Measurements from ENCODE around the gene SLC6A12.
A peak's percentile ranks its signal among the peaks of the same experiment; 100 is the strongest.

SLC6A12 gene

DNA sequence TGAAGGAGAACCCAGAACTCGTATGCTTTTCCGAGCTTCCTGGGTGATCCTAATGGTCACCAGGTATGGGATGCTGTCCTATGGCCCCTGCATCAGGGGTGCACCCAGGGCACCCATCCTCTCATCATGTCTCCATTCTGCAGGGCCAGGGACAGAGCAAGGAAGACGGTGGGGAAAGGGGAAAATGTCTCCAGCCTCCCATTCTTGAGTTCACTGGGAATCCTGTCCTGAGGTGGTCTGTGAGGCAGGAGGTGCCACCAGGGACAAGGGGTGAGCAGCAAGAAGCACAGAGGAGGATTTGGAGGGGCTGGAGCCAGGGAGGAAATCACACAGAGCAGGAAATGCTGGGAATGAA, 14.9 kb upstream of the SLC6A12 start:
- H3K27me3 Mint-ChIP-seq (ENCODE audit: low read depth) = no peaks in the 10 kb centered on the region

DNA sequence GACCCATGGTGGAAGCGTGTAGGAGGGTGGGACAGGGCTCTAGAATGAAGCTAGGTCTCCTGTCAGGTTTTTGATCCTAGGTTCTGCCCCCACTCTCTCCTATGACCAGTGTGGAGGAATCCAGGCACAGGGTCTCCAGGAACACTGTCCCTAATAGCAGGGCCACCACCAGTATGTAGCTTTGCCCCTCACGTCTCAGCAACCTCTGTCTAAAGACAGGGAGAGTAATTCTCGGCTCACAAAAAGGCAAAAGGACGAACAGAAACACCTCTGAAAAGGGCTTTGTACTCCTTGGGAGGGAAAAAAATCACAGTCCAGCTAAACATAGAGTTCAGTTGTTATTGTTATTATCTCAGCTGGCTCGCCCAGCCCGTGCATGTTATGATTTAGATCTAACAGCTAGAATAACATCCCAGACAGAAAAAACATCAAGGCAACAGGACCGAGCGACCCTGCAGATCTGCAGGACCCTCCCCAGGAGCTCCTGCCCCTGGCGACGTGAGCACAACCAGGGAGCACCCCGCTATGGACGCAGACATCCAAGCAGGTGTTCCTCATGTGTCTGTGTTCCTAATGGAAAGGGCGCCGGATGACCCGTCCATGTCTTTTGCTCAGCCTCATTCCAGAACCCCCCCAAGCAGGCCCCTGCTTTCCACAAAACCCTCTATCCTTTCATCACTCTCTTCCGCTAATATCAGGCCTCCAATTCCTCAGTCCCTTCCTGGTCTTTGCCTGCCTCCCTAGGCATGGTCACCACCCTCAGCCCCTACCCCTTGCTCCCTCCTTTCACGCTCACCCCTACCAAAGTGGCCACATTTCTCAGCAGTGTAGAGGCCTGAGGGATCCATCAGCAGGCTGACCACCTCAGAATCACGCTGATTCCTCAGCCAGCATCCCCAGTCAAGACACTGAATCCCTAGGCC, 14.2 kb upstream of the SLC6A12 start:
- Mint-ChIP-seq H3K9me3 (no peaks in the 10 kb centered on the region), H3K4me3 (no peak overlapping the region), H3K36me3 (ENCODE audit: low read depth) (no peaks in the 10 kb centered on the region), H3K27ac (no peak overlapping the region), H3K4me1 (ENCODE audit: low read depth) (no peaks in the 10 kb centered on the region), H3K27me3 (ENCODE audit: low read depth) (no peaks in the 10 kb centered on the region)
- DNase-seq (ENCODE audit: low spot score) = no peak

More for the DNA sequence above, 14.9 kb upstream of the SLC6A12 start:
- Mint-ChIP-seq H3K36me3 (ENCODE audit: low read depth) (no peaks in the 10 kb centered on the region), H3K9me3 (no peaks in the 10 kb centered on the region), H3K4me3 (no peak overlapping the region), H3K4me1 (ENCODE audit: low read depth) (no peaks in the 10 kb centered on the region), H3K27ac (no peak overlapping the region)
- DNase-seq (ENCODE audit: low spot score) = no peak

DNA sequence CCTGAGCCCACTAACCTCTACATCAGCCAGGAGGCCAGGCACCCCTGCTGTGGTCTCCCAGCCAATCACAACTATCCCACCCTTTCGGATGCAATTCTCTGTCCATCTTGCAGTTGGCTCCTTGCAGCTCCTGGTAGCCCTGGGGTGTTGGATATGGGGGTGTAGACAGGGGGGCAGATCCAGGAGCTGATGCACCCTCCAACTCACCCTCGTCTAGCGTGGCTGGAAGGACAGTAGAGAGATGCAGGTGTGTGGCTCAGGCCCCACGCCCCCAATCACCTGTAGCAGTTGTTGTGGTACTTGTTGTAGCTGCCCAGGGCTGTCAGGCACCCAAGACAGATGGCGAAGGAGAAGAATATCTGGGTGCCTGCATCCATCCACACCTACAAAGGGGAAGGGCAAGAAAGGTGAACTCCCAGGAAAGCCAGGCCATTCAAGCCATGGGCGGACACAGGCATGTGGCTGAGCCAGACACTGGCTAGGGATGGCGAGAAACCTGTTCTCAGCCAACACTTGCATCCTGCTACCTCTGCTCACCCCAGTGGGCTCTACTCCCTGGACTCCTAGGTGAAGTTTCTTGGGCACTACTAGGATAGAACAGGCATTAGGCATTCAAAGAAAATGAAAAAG, 13.4 kb upstream of the SLC6A12 start:
- Mint-ChIP-seq H3K4me1 (ENCODE audit: low read depth) (no peaks in the 10 kb centered on the region), H3K9me3 (no peaks in the 10 kb centered on the region), H3K36me3 (ENCODE audit: low read depth) (no peaks in the 10 kb centered on the region), H3K4me3 (no peak overlapping the region), H3K27me3 (ENCODE audit: low read depth) (no peaks in the 10 kb centered on the region), H3K27ac (no peak overlapping the region)
- DNase-seq (ENCODE audit: low spot score) = no peak

DNA sequence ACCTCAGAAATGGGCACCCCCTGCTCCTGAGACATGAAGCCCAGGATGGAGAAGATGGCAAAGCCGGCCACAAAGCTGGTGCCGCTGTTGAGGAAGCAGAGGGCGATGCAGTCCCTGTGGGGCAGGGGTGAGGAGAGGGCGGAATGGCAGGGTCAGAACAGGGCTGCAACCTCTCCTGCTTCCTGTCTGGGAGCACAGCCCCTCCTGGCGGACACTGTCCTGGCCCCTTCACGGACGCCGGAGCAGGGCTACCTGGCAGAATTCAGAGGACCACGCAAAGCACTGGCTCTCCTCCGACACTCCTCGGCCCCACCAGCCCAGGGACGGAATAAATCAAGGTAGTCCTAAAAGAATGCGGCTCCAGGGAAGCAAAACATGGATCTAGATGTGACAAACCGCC, 12.4 kb upstream of the SLC6A12 start:
- Mint-ChIP-seq H3K4me1 (ENCODE audit: low read depth) (no peaks in the 10 kb centered on the region), H3K27me3 (ENCODE audit: low read depth) (no peaks in the 10 kb centered on the region), H3K4me3 (no peak overlapping the region), H3K36me3 (ENCODE audit: low read depth) (no peaks in the 10 kb centered on the region), H3K27ac (no peak overlapping the region), H3K9me3 (no peaks in the 10 kb centered on the region)
- no peak for DNase-seq (ENCODE audit: low spot score)

DNA sequence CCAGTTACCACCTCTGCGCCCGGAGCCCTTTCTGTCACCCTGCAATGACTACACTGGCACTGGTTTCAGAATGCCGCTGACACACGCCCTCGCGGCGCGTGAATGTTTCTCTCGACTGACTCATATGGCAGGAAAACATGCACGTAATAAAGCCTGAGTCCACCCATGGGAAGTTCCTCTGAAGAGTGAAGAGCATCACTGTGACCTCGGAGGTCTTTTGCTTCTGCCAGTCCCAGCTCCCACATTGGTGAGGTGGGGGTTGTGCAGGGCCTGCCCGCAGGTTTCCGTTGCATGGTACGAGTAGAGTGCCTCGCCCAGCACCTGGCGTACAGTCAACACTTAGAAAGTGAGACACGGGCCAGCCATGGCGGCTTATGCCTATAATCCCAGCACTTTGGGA, 11.1 kb upstream of the SLC6A12 start:
- no peaks in the 10 kb centered on the region for H3K36me3 Mint-ChIP-seq (ENCODE audit: low read depth)
- H3K27me3 Mint-ChIP-seq (ENCODE audit: low read depth) = no peaks in the 10 kb centered on the region
- H3K4me3 Mint-ChIP-seq = no peak overlapping the region
- no peaks in the 10 kb centered on the region for H3K4me1 Mint-ChIP-seq (ENCODE audit: low read depth)
- no peak overlapping the region for H3K27ac Mint-ChIP-seq
- no peak for DNase-seq (ENCODE audit: low spot score)
- no peaks in the 10 kb centered on the region for H3K9me3 Mint-ChIP-seq

DNA sequence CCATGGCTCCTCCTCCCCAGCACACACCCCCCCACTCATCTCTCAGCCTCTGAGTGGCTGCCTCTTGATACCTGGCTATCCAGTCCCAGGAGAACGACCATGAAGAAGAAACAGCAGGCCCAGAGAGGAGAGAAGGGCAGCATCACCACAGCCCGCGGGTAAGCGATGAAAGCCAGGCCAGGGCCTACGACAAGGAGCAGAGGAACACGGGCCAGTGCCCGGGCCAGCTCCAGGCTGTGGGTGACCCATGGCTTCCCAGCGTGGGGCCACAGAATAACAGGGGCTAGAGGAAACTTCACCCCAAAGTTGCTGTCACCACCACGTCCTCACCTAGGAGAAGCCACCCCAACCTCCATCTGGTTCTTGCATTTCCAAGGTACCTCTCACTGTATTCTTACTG, 10.4 kb upstream of the SLC6A12 start:
- Mint-ChIP-seq H3K9me3 (no peaks in the 10 kb centered on the region), H3K4me3 (no peak overlapping the region), H3K36me3 (ENCODE audit: low read depth) (no peaks in the 10 kb centered on the region), H3K27me3 (ENCODE audit: low read depth) (no peaks in the 10 kb centered on the region), H3K4me1 (ENCODE audit: low read depth) (no peaks in the 10 kb centered on the region), H3K27ac (no peak overlapping the region)
- no peak for DNase-seq (ENCODE audit: low spot score)

DNA sequence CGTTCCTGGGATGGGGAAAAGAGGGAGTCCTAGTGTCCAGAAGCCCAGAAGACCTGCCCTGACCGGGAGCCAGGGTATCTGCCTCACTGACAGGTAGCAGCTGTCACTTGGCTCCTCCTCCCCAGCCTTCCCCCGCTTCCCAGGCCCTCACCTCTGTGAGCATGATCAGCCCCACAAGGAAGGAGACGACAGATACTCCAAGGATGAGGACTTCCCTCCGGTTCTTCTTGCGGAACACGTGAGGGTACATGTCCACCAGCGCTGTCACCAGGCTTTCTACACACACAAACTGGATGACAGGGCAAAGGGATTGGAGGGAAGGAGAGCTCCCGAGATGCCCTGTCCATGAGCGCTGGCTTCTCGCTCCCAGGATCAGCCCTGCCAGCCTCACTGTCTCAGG, 9.9 kb upstream of the SLC6A12 start:
- DNase-seq (ENCODE audit: low spot score) = no peak
- Mint-ChIP-seq H3K27ac (no peak overlapping the region), H3K4me1 (ENCODE audit: low read depth) (no peaks in the 10 kb centered on the region), H3K9me3 (no peaks in the 10 kb centered on the region), H3K36me3 (ENCODE audit: low read depth) (no peaks in the 10 kb centered on the region), H3K4me3 (no peak overlapping the region), H3K27me3 (ENCODE audit: low read depth) (no peaks in the 10 kb centered on the region)

DNA sequence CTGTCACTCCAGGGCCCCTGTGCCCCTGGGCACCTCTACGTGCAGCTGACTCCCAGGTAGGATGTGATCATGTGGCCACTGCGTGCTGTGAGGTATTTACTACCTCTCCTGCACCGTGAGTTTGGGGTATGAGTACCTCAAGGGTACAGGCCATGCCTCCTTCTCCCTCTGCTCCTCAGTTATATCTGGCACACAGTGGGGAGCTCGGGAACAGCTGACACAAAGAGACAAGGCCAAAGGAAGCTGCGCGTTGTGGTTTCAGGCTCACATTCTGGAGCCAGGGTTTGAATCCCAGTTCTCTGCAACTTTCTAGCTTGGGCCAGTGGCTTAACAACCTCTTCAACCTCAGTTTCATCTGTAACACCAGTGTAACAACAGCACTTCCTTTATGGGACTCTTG, 7.8 kb upstream of the SLC6A12 start:
- H3K9me3 Mint-ChIP-seq = no peaks in the 10 kb centered on the region
- H3K27me3 Mint-ChIP-seq (ENCODE audit: low read depth) = no peaks in the 10 kb centered on the region
- no peaks in the 10 kb centered on the region for H3K36me3 Mint-ChIP-seq (ENCODE audit: low read depth)

DNA sequence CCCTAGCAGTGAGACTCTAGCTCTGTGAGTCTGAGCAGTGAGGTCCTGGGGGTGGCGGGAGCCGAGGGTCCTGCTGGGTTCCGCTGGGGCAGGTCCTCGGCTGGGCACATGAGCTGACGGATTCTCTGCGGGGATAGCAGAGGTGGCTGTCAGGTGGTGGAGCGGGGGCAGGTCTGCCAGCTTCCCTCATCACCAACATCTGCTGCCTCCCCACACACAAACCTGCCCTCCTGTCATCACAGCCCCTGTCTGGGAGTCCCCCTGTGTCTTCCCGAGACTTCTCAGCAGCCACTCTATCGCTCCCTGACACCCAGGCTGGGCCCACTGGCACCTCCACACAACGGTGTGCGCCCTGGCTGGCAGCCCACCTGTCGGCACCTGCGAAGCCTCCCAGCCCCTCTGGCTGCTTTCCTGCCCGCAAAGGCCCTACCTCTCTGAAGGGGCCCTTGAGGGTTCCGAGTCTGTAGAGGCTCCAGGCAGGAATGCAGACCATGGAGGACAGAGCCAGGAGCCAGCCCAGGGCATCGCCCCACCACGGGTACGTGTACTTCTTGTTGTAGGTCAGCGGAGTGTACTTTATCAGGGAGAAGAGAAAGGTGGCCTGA, 7.1 kb upstream of the SLC6A12 start:
- DNase-seq (ENCODE audit: low spot score) = no peak
- no peak overlapping the region for H3K4me3 Mint-ChIP-seq
- H3K36me3 Mint-ChIP-seq (ENCODE audit: low read depth) = no peaks in the 10 kb centered on the region
- no peak overlapping the region for H3K27ac Mint-ChIP-seq
- no peaks in the 10 kb centered on the region for H3K4me1 Mint-ChIP-seq (ENCODE audit: low read depth)
- no peaks in the 10 kb centered on the region for H3K27me3 Mint-ChIP-seq (ENCODE audit: low read depth)
- H3K9me3 Mint-ChIP-seq = no peaks in the 10 kb centered on the region

More for the DNA sequence above, 7.8 kb upstream of the SLC6A12 start:
- no peaks in the 10 kb centered on the region for H3K4me1 Mint-ChIP-seq (ENCODE audit: low read depth)
- DNase-seq (ENCODE audit: low spot score) = no peak
- H3K27ac Mint-ChIP-seq = no peak overlapping the region
- H3K4me3 Mint-ChIP-seq = no peak overlapping the region

DNA sequence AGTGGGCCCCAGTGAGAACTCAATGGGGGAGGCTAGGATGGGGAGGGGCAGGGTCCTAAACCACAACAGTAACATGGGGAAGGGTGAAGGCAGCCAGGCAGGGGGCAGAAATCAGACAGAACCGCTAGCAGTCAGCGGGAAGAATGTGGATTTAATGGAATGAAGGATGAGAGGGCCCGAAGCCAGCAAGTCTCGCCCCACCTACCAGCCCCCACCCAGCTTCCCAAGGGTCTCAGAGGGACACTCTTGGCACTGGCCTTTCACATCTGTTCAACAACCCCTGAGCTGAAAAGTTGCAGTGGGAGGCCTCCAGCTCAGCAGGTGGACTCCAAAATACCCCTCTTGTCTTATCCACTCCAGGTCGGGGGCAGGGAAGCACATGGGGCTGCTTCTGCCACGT, 6.5 kb upstream of the SLC6A12 start:
- no peak overlapping the region for H3K27ac Mint-ChIP-seq

DNA sequence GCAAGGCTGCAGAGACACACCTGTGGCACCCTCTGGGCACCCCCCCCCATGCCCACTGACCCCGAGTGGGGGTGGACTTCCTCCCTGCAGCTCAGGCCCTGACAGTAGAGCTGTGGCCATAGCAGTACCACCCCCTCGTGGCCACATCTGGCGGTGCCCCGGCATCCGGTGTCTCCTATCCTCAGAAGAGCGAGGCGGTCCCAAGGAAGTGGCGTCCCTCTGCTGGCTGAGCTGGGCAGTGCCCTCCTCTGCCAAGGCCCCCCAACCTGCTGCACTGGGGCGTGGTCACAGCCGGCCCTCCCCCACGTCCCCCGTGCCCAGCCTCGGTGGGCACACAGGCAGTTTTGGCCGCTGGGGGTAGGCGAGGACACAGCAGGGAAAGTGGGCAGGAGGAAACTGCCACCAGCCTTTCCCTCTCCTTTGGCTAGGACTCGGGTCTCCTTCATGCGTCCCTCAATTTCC, 6.0 kb upstream of the SLC6A12 start:
- H3K27ac Mint-ChIP-seq = no peak overlapping the region

More for the DNA sequence above, 6.5 kb upstream of the SLC6A12 start:
- H3K27me3 Mint-ChIP-seq (ENCODE audit: low read depth) = no peaks in the 10 kb centered on the region
- no peaks in the 10 kb centered on the region for H3K4me1 Mint-ChIP-seq (ENCODE audit: low read depth)
- H3K9me3 Mint-ChIP-seq = no peaks in the 10 kb centered on the region
- H3K4me3 Mint-ChIP-seq = no peak overlapping the region
- DNase-seq (ENCODE audit: low spot score) = no peak
- H3K36me3 Mint-ChIP-seq (ENCODE audit: low read depth) = no peaks in the 10 kb centered on the region

DNA sequence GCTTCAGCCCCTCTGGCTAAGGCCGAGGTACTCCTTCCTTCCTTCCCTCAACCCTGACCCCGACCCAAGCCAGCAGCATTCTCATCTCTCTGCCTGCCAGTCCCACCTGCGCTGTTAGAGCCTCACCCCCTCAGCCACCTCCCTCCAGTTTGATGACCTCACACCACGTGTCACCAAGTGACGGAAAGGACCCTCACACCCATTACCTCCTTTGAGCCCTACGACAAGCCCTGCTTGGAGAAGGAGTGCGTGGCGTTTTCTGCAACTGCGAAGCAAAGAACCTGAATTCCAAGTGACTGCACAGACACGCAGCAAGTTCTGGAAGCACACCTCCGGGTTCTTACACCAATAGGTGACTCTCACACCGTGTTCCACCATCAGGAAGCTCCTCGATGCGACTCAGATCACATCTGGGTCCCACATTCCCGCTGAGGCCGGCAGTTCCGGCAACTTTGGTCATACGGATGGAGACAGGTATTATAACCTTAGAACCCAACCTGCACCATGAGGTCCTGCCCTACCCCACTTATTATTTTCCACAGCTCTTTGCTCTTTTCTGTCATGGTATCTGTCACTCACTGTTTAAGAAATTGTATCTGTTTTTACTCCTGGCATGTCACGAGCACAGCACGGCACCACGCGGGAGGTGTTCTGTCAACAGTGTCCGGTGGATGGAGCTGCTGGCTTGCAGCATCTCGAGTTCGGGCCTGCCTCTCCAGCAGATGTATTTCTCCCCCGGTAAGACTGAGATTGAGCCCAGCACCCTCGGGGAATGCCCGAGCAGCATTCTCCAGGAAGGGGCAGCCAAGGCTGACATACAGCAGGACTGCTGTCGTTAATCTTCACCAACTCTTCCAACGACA, 5.0 kb upstream of the SLC6A12 start:
- H3K4me3 Mint-ChIP-seq = no peak overlapping the region
- H3K27me3 Mint-ChIP-seq (ENCODE audit: low read depth) = peaks cover under 1% of the 10 kb centered on the region
- no peaks in the 10 kb centered on the region for H3K9me3 Mint-ChIP-seq
- DNase-seq (ENCODE audit: low spot score) = no peak
- H3K27ac Mint-ChIP-seq = no peak overlapping the region
- H3K4me1 Mint-ChIP-seq (ENCODE audit: low read depth) = no peaks in the 10 kb centered on the region
- H3K36me3 Mint-ChIP-seq (ENCODE audit: low read depth) = no peaks in the 10 kb centered on the region

More for the DNA sequence above, 6.0 kb upstream of the SLC6A12 start:
- Mint-ChIP-seq H3K4me3 (no peak overlapping the region), H3K9me3 (no peaks in the 10 kb centered on the region), H3K36me3 (ENCODE audit: low read depth) (no peaks in the 10 kb centered on the region), H3K4me1 (ENCODE audit: low read depth) (no peaks in the 10 kb centered on the region), H3K27me3 (ENCODE audit: low read depth) (no peaks in the 10 kb centered on the region)
- peak; percentile 53 for DNase-seq (ENCODE audit: low spot score)

DNA sequence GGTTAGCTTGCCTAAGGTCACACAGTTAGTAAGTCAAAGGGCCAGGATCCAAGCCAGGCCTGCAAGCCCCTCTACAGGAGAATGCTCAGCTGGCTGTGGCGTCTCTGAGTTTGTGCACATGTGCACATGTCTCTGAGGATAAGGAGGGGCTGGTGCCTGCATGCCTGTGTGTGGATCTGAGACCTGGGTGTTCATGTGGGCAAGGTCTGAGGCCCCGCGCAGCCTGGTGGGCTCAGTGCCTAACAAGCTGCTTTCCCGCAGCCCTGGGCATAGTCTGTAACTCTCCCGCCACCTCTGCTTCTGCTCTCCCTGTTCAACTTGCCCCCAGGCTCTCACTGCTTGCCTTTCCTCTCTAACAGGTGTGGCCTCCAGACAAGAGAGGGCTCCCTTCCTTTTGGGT, 4.3 kb upstream of the SLC6A12 start:
- no peaks in the 10 kb centered on the region for H3K4me1 Mint-ChIP-seq (ENCODE audit: low read depth)
- no peak overlapping the region for H3K27ac Mint-ChIP-seq
- no peaks in the 10 kb centered on the region for H3K36me3 Mint-ChIP-seq (ENCODE audit: low read depth)
- H3K9me3 Mint-ChIP-seq = no peaks in the 10 kb centered on the region
- H3K4me3 Mint-ChIP-seq = no peak overlapping the region
- no peak for DNase-seq (ENCODE audit: low spot score)
- H3K27me3 Mint-ChIP-seq (ENCODE audit: low read depth) = peaks cover 5% of the 10 kb centered on the region
